Measurements from ENCODE around the gene PUS7L. TPM values are rescaled to one million over a fixed set of nuclear protein-coding genes. Genes with fewer than 3 reads are reported as not detected.

PUS7L gene
- total and polyA plus RNA-seq, 2 of the 13 experiments (the other 11 are each of a cell fraction or from before 2014, with no cell fraction given), result 6.5 to 37.6 TPM

DNA sequence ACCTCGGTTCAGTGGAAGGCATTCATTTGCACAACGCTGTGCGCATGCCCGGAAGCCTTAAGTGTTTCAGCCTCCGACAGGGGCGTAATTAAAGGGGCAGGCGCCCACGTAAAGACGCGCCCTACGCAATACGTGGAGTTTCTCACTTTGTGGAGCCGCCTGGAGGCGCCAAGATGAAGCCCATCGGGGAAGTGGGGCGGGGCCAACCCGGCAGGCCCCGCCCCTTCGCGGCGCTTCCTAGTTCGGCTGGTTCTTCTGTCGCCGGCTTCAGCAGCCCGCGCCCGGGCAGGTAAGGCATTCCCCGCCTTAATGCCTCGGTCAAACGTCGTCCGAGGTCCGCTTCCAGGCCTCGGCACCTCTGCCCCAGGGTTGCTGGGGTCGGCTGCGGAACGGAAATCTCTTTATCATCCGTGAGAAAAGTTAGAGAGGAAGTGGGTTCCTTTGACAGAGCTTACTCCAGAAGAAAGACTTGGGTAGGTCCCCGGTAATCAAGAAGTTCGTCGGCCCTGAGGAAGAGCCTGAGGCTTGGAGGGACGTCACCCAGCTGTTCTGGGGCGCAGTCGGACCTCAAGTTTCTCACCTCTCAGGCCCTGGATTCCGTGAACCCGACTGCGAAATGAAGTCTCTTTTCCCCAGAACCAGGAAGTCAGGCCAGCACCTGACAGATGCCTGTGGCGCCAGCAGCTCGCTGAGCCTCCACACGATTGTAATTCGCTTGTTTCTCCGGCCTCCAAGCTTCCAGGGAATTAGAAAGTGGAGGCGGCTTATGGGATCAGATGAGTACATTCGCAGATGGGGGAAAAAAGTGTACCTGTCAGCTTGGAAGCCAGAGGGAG, at the start of gene PUS7L, which contains the start of gene IRAK4 (continued):
- TF ChIP-seq, protein P1, sequence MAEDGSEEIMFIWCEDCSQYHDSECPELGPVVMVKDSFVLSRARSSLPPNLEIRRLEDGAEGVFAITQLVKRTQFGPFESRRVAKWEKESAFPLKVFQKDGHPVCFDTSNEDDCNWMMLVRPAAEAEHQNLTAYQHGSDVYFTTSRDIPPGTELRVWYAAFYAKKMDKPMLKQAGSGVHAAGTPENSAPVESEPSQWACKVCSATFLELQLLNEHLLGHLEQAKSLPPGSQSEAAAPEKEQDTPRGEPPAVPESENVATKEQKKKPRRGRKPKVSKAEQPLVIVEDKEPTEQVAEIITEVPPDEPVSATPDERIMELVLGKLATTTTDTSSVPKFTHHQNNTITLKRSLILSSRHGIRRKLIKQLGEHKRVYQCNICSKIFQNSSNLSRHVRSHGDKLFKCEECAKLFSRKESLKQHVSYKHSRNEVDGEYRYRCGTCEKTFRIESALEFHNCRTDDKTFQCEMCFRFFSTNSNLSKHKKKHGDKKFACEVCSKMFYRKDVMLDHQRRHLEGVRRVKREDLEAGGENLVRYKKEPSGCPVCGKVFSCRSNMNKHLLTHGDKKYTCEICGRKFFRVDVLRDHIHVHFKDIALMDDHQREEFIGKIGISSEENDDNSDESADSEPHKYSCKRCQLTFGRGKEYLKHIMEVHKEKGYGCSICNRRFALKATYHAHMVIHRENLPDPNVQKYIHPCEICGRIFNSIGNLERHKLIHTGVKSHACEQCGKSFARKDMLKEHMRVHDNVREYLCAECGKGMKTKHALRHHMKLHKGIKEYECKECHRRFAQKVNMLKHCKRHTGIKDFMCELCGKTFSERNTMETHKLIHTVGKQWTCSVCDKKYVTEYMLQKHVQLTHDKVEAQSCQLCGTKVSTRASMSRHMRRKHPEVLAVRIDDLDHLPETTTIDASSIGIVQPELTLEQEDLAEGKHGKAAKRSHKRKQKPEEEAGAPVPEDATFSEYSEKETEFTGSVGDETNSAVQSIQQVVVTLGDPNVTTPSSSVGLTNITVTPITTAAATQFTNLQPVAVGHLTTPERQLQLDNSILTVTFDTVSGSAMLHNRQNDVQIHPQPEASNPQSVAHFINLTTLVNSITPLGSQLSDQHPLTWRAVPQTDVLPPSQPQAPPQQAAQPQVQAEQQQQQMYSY (CRISPR knock-in tag; IDR thresholded peaks at IDR 0.05), result no peak
- no peak for TF ChIP-seq ZNF343 (CRISPR knock-in tag; IDR thresholded peaks at IDR 0.05)
- TF ChIP-seq, protein P2, sequence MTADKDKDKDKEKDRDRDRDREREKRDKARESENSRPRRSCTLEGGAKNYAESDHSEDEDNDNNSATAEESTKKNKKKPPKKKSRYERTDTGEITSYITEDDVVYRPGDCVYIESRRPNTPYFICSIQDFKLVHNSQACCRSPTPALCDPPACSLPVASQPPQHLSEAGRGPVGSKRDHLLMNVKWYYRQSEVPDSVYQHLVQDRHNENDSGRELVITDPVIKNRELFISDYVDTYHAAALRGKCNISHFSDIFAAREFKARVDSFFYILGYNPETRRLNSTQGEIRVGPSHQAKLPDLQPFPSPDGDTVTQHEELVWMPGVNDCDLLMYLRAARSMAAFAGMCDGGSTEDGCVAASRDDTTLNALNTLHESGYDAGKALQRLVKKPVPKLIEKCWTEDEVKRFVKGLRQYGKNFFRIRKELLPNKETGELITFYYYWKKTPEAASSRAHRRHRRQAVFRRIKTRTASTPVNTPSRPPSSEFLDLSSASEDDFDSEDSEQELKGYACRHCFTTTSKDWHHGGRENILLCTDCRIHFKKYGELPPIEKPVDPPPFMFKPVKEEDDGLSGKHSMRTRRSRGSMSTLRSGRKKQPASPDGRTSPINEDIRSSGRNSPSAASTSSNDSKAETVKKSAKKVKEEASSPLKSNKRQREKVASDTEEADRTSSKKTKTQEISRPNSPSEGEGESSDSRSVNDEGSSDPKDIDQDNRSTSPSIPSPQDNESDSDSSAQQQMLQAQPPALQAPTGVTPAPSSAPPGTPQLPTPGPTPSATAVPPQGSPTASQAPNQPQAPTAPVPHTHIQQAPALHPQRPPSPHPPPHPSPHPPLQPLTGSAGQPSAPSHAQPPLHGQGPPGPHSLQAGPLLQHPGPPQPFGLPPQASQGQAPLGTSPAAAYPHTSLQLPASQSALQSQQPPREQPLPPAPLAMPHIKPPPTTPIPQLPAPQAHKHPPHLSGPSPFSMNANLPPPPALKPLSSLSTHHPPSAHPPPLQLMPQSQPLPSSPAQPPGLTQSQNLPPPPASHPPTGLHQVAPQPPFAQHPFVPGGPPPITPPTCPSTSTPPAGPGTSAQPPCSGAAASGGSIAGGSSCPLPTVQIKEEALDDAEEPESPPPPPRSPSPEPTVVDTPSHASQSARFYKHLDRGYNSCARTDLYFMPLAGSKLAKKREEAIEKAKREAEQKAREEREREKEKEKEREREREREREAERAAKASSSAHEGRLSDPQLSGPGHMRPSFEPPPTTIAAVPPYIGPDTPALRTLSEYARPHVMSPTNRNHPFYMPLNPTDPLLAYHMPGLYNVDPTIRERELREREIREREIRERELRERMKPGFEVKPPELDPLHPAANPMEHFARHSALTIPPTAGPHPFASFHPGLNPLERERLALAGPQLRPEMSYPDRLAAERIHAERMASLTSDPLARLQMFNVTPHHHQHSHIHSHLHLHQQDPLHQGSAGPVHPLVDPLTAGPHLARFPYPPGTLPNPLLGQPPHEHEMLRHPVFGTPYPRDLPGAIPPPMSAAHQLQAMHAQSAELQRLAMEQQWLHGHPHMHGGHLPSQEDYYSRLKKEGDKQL (CRISPR knock-in tag; IDR thresholded peaks at IDR 0.05; ENCODE audit: low read depth), result no peak
- TF ChIP-seq, protein P3, sequence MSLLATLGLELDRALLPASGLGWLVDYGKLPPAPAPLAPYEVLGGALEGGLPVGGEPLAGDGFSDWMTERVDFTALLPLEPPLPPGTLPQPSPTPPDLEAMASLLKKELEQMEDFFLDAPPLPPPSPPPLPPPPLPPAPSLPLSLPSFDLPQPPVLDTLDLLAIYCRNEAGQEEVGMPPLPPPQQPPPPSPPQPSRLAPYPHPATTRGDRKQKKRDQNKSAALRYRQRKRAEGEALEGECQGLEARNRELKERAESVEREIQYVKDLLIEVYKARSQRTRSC (CRISPR knock-in tag; IDR thresholded peaks at IDR 0.05; ENCODE audit: low read depth), result no peak
- TF ChIP-seq TRIM24 (CRISPR knock-in tag; IDR thresholded peaks at IDR 0.05), result no peak
- no peak for TF ChIP-seq HNRNPUL1 (IDR thresholded peaks at IDR 0.05; ENCODE audit: low read depth, low read length)
- no peak for TF ChIP-seq SMARCC2 (IDR thresholded peaks at IDR 0.05)
- no peak for TF ChIP-seq JUN (CRISPR knock-in tag; IDR thresholded peaks at IDR 0.05)
- no peak for TF ChIP-seq PCBP1 (IDR thresholded peaks at IDR 0.05; ENCODE audit: borderline replicate concordance, low read depth, low read length)
- TF ChIP-seq, protein P4, sequence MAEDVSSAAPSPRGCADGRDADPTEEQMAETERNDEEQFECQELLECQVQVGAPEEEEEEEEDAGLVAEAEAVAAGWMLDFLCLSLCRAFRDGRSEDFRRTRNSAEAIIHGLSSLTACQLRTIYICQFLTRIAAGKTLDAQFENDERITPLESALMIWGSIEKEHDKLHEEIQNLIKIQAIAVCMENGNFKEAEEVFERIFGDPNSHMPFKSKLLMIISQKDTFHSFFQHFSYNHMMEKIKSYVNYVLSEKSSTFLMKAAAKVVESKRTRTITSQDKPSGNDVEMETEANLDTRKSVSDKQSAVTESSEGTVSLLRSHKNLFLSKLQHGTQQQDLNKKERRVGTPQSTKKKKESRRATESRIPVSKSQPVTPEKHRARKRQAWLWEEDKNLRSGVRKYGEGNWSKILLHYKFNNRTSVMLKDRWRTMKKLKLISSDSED (CRISPR knock-in tag; IDR thresholded peaks at IDR 0.05), result no peak
- TF ChIP-seq ZNF879 (CRISPR knock-in tag; IDR thresholded peaks at IDR 0.05), result no peak
- TF ChIP-seq ZNF230 (CRISPR knock-in tag; IDR thresholded peaks at IDR 0.05), result peak; percentile 52; the same call in 1 of the 2 replicates
- TF ChIP-seq ZNF703 (CRISPR knock-in tag; IDR thresholded peaks at IDR 0.05; ENCODE audit: borderline replicate concordance), result no peak
- 0 out of 2 replicates have a peak, but pooled peaks have one; percentile 51 for TF ChIP-seq TARDBP (CRISPR knock-in tag; IDR thresholded peaks at IDR 0.05)
- no peak for TF ChIP-seq MAFF (IDR thresholded peaks at IDR 0.05; ENCODE audit: low read depth, low read length)
- TF ChIP-seq SNAPC2 (CRISPR knock-in tag; IDR thresholded peaks at IDR 0.05), result no peak

All from HepG2 (cell line).